ENCODE measurements around the gene SFXN4. TPM values are rescaled to one million over a fixed set of nuclear protein-coding genes. Genes with fewer than 3 reads are reported as not detected.

Gene SFXN4
- total and polyA plus RNA-seq, 7 donors, result 14.8 to 48.3 (median 19.7) TPM

GRCh38 chr10:119090968-119091367 is 74.5 kb downstream of the SFXN4 start:
- Histone ChIP-seq H3K27me3 (no peaks in the 10 kb centered on the region), H3K9me3 (no peaks in the 10 kb centered on the region), H3K4me3 (no peak overlapping the region), H3K4me1 (peaks cover 0 to 8% (median 0%) of the 10 kb centered on the region in 4 donors), H3K27ac (no peak overlapping the region), H3K36me3 (no peaks in the 10 kb centered on the region)
- WGBS, 2 donors, result 7 to 44% methylated on average over 5 of the region's 5 CpGs
- no peak for DNase-seq
- intact Hi-C loops (cut with DNase I), result no loop called here
- TF ChIP-seq CTCF (IDR thresholded peaks at IDR 0.05) (no peak), POLR2A (IDR thresholded peaks at IDR 0.05) (no peak), POLR2AphosphoS5 (IDR thresholded peaks at IDR 0.05) (no peak), EP300 (IDR thresholded peaks at IDR 0.05) (no peak)

Small RNA genes within 50 kb of the gene (small RNA-seq; reads per million reads assigned to genes)
- gene AL355598.1 (0 reads per million in 3 donors), gene RN7SL749P (0 reads per million in 3 donors)

Other genes starting within 250 kb of the SFXN4 start
- 1 to 10 TPM; 2.6 to 4.7 (median 4.0) TPM for gene NANOS1, start 136.0 kb downstream of the SFXN4 start, total RNA-seq
- under 1 TPM in 1 of 3 donors, not detected in 2; 0.69 TPM for gene NANOS1, start 136.0 kb downstream of the SFXN4 start, polyA plus RNA-seq
- 100 to 1,000 TPM in 3 of 4 donors, 10 to 100 TPM in 1; 98.4 to 135 (median 110) TPM for gene EIF3A, start 84.9 kb downstream of the SFXN4 start, total RNA-seq
- gene EIF3A, start 84.9 kb downstream of the SFXN4 start, polyA plus RNA-seq, result 10 to 100 TPM; 27.5 to 71.0 (median 33.0) TPM
- gene DENND10, start 61.6 kb downstream of the SFXN4 start, total RNA-seq, result 10 to 100 TPM; 35.0 to 51.3 (median 39.3) TPM
- 10 to 100 TPM; 25.8 to 44.6 (median 43.2) TPM for gene DENND10, start 61.6 kb downstream of the SFXN4 start, polyA plus RNA-seq
- gene PRDX3, start 13.1 kb upstream of the SFXN4 start, total RNA-seq, result 100 to 1,000 TPM; 155 to 247 (median 169) TPM
- gene PRDX3, start 13.1 kb upstream of the SFXN4 start, polyA plus RNA-seq, result 100 to 1,000 TPM; 133 to 267 (median 172) TPM
- 10 to 100 TPM; 19.8 to 32.4 (median 22.2) TPM for gene GRK5, start 41.9 kb upstream of the SFXN4 start, total RNA-seq
- gene GRK5, start 41.9 kb upstream of the SFXN4 start, polyA plus RNA-seq, result 10 to 100 TPM in 2 of 3 donors, 1 to 10 TPM in 1; 7.9 to 19.2 (median 15.5) TPM